GM19238 (cell line): Measurements from ENCODE around the gene KIR2DL3.
"Not testable (repeated sequence)": the region's sequence is repeated elsewhere in the genome, so short reads cannot be mapped to it uniquely, and the experiment has no call there.

Source experiments
- DNase-seq: peaks from one replicate; pipeline ENCODE4 v3.0.0; 2011; ENCODE audit warnings: low spot score; ENCODE audit not compliant: insufficient read length

KIR2DL3 gene

DNA sequence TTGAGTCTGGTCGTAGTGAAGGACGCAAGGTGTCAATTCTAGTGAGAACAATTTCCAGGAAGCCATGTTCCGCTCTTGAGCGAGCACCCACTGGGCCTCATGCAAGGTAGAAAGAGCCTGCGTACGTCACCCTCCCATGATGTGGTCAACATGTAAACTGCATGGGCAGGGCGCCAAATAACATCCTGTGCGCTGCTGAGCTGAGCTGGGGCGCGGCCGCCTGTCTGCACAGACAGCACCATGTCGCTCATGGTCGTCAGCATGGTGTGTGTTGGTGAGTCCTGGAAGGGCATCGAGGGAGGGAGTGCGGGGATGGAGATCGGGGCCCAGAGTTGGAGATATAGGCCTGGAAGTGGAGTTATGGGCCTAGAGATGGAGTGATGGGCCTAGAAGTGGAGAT lies at the start of gene KIR2DL3:
TSS of gene KIR2DL3 (plus strand) at position 208 of the 400 bp plus-strand sequence. CDS start at position 241, 33 bp downstream.
- DNase-seq, result not testable (repeated sequence)

DNA sequence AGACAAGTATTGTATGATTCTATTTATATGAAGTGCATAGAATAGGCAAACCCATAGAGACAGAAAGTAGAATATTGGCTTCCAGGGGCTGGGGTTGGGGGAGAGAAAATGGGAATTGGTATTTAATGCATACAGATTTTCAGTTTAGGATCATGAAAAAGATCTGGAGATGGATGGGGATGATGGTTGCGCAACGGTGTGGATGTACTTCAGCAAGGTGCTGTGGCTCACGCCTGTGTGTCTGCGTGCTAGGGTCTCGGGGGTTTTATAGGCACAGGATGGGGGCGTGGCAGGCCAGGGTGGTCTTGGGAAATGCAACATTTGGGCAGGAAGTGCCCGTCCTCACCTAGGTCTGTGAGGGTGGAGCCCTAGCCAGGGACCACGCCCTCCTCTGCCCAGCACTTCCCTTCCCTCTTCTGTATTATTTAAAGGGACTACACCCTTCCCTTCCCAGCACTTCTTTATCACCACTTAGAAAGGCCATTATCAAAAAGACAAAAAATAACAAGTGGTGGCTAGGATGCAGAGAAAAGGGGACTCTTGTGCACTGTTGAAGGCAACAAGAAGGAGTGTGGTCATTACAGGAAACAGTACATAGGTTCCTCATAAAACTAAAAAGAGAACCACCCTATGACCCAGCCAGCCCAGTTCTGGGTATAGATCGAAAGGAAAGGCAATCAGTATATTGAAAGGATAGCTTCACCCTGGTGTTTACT lies 46.6 kb upstream of the KIR2DL3 start:
- DNase-seq, result no peak

DNA sequence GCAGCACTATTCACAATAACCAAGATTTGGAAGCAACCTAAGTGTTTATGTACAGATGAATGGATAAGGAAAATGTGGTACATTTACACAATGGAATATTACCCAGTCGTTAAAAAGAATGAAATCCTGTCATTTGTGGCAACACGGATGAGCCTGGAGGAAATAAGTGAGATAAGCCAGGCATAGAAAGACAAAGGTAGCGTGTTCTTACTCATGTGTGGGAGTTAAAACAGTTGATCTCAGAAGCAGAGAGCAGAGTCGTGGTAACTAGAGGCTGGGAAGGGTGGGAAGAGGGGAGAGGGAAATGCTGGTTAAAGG lies 46.1 kb upstream of the KIR2DL3 start:
- DNase-seq, result no peak

DNA sequence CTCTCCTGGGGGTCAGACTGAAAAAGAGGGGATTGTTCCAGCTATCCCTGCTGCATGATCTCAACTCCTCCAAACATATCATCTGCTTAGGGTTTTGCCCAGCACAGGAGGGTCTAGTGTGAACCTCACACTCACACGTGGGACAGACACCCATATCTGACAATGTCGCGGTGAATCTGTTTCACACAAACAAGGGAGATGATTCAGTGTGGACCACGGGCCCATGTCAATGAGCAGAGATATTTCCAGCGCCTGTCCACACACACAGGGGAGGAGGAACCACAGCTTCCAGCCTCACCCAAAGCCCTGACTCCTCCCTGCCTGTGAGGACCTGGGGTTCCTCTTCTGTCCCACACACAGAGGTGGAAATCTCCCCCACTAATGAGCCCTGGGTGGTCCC lies 43.7 kb upstream of the KIR2DL3 start:
- no peak for DNase-seq

- no peak for DNase-seq
Measured at GRCh38 chr19:54696117-54696548, 42.2 kb upstream of the KIR2DL3 start.

DNA sequence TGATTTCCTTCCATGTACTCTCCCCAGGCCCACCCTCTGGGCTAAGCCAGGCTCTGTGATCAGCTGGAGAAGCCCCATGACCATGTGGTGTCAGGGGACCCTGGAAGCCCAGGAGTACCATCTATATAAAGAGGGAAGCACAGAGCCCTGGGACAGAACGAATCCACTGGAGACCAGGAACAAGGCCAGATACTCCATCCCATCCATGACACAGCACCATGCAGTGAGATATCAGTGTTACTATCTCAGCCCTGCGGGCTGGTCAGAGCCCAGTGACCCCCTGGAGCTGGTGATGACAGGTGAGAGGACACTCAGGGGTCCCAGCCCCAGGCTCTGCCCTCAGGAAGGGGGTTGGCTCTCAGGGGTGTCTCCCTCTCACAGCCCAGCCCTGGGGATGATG lies 41.5 kb upstream of the KIR2DL3 start:
- DNase-seq, result no peak

- DNase-seq, result not testable (repeated sequence)
Measured at GRCh38 chr19:54697716-54698115, 40.6 kb upstream of the KIR2DL3 start.

GRCh38 chr19:54704928-54705327 lies 33.4 kb upstream of the KIR2DL3 start:
- DNase-seq, result no peak

DNA sequence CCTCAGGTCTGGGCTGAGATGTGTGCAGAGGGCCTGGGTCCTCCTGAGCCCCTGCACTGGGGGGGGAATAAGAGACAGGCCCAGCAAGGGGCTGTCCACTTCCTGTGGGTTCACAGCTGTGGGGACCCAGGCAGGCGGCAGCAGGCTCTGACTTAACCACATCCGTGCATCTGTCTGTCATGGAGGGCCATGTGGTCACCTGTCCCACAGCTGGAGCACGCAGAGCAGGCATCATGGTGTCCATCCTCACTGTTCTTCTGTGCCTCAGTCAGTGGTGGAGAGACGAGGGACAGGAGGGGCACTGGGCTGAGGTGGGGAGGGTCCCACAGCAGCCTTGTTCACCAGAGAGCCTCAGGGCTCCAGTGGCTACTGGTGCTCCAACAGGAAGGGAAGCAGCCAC lies 30.4 kb upstream of the KIR2DL3 start:
- DNase-seq, result no peak

DNA sequence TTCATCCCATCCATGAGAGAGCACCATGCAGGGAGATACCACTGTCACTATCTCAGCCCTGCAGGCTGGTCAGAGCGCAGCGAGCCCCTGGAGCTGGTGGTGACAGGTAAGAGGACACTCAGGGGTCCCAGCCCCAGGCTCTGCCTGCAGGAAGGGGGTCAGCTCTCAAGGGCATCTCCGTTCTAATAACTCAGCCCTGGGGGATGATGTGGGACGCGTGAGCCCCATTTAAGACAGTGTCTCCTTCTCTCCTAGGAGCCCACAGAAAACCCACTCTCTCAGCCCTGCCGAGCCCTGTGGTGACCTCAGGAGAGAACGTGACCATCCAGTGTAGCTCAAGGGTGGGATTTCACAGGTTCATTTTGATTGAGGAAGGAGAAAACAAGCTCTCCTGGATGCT lies 29.5 kb upstream of the KIR2DL3 start:
- DNase-seq, result no peak

DNA sequence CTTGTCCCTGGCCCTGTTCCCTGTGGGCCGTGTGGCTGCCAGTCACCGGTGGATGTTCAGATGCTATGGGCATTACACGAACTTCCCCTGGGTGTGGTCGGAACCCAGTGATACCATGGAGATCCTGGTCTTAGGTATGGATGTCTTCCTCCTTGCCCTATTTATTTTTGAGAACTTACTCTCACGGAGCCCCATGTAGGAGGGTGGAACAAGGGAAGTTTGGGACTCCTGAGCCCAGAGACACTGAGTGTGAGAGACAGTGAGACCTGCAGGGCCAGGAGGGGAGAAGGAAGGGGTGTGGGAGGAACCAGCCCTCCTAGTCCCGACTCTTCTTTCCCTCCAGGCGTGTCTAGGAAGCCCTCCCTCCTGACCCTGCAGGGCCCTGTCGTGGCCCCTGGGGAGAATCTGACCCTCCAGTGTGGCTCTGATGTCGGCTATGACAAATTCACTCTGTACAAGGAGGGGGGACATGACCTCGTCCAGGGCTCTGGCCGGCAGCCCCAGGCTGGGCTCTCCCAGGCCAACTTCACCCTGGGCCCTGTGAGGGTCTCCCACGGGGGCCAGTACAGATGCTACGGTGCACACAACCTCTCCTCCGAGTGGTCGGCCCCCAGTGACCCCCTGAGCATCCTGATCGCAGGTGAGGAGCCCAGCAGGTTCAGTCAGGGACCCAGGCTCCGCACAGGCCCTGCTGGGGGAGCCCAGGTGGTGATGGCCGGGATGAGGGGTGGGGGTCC lies 28.9 kb upstream of the KIR2DL3 start:
- no peak for DNase-seq

GRCh38 chr19:54709956-54710355 lies 28.4 kb upstream of the KIR2DL3 start:
- DNase-seq, result not testable (repeated sequence)

DNA sequence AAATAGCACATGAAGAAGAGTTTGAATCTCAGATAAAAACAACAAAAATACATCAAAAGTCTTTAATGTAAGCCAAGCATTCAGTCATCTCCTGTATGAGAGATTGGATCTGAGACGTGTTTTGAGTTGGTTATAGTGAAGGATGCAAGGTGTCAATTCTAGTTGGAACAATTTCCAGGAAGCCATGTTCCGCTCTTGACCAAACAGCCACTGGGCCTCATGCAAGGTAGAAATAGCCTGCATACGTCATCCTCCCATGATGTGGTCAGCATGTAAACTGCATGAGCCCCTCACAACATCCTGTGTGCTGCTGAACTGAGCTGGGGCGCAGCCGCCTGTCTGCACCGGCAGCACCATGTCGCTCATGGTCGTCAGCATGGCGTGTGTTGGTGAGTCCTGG lies 14.2 kb upstream of the KIR2DL3 start, which contains the start of gene KIR3DL3:
TSS of gene KIR3DL3 (plus strand) at position 301 of the 400 bp plus-strand sequence. CDS start at position 356, 55 bp downstream.
- DNase-seq, result no peak

GRCh38 chr19:54724644-54725043 lies 13.7 kb upstream of the KIR2DL3 start:
- no peak for DNase-seq

DNA sequence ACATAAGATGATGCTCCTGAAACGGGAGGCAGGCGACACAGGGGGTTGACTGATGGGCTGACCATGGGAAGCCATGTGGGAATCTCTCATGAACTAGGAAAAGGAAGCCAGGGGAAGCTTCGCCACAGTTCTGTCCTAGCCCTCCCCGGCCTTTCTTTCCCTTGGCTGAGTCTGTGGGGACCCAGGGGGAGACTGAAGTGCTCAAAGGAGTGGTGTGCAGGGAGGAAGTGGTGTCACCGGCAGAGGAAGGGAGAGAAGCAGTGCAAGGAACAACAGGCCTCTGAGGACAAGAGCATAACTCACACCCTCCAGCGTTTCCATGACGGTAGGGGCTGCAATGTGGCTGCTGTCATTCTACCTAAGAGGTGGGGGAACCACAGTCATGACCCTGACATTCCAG lies 13.0 kb upstream of the KIR2DL3 start:
- no peak for DNase-seq

GRCh38 chr19:54727562-54727961 lies 10.8 kb upstream of the KIR2DL3 start:
- DNase-seq, result no peak

- no peak for DNase-seq
Measured at GRCh38 chr19:54728167-54728566, 10.1 kb upstream of the KIR2DL3 start.

DNA sequence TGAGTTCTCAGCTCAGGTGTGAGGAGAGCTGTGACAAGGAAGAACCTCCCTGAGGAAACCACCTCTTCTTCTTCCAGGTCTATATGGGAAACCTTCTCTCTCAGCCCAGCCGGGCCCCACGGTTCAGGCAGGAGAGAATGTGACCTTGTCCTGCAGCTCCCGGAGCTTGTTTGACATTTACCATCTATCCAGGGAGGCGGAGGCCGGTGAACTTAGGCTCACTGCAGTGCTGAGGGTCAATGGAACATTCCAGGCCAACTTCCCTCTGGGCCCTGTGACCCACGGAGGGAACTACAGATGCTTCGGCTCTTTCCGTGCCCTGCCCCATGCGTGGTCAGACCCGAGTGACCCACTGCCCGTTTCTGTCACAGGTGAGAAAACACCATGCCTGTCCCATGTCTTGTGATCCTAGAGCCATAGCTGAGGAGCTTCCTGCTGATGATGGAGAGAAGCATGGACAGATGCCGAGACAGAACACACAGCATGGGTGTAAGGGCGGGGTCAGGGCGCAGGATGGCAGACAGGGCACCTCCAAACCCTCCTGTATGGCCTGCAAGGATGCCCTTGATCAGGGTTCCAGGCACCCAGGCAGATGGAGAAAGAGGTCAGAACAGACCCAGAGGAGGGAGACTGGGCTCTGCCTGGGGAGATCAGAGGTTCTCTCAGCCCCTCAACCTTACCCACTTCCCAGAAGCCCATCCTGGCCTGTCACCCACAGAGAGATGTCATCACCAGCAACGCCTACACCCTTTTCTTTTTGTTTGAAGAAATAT lies 8.7 kb upstream of the KIR2DL3 start:
- DNase-seq, result no peak

DNA sequence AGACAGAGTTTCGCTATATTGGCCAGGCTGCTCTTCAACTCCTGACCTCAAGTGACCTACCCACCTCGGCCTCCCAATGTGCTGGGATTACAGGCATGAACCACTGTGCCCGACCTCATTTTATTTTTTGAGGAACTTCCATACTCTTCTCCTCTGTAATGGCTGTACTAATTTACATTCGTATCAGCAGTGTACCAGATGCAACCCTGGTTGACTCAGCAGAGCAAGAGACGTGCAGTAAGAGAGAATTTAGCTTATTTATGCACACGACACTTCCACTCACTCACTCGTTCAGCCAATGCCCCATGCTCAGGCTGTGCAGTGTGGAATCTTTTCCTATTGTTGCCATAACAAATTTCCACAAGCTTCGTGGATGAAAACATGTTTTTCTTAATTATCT lies 7.1 kb upstream of the KIR2DL3 start:
- DNase-seq, result no peak

DNA sequence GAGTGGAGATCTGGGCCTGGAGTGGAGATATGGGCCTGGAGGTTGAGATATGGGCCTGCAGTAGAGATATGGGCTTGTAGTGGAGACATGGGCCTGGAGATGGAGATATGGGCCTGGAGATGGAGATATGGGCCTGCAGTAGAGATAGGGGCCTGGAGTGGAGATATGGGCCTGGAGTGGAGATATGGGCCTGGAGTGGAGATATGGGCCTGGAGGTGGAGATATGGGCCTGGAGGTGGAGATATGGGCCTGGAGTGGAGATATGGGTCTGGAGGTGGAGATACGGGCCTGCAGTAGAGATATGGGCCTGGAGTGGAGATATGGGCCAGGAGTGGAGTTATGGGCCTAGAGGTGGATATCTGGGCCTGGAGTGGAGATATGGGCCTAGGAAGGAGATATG lies 402 bp downstream of the KIR2DL3 start:
- no peak for DNase-seq

GRCh38 chr19:54739587-54740497 lies 1.5 kb downstream of the KIR2DL3 start:
- no peak for DNase-seq
